LNCAP (cell line): ENCODE measurements around the gene GPRASP3.

Experiments
- CTCF ChIP-seq: fragments of 450-650 bp; IDR thresholded peaks from 2 replicates; pipeline ENCODE4 v1.5.1; 2017; ENCODE audit warnings: mild to moderate bottlenecking

Gene GPRASP3

GRCh38 chrX:102711872-102712215 lies 8.7 kb upstream of the GPRASP3 start:
- TF ChIP-seq CTCF, result no peak

DNA sequence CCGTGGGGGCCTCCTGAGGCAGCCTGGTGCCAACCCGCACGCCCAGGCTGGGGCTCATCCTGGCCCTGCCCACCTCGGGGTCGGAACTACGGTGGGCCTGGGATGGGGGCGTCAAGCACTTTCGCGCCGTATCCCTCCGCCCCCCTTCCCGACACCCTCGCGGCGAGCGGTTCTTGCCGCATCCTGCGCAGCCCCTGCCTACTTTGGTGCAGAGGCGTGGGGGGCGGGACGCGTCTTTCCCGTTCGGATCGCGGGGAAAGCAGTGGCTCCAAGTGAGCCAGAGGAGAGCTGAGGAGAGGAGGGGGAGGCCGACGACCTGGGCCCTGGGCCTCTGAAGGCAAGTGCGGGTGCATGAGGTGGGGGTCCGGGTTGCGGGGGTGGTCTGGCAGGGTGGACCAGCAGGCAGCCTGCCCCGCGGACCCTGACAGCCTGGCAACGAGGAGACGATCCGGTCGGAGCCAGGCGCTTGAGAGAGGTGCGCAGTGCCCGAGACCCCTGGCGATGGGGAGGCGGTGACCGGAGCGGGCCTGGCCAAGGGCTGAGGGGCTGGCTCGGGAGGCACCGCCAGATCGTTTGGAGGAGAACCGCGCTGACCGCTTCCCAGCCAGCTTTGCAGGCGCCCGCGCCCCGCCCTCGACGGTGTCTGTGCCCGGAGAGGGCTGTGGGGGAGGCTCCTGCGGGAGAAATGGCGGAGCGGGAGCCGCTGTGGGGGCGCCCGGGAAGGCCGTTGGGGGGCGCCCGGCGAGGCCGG lies 8.2 kb upstream of the GPRASP3 start, which contains the start of gene GPRASP2:
GPRASP2 (plus strand) TSS at position 233 of the 751 bp plus-strand sequence. CDS start 2,422 bp downstream, outside the sequence.
- TF ChIP-seq CTCF, result no peak

DNA sequence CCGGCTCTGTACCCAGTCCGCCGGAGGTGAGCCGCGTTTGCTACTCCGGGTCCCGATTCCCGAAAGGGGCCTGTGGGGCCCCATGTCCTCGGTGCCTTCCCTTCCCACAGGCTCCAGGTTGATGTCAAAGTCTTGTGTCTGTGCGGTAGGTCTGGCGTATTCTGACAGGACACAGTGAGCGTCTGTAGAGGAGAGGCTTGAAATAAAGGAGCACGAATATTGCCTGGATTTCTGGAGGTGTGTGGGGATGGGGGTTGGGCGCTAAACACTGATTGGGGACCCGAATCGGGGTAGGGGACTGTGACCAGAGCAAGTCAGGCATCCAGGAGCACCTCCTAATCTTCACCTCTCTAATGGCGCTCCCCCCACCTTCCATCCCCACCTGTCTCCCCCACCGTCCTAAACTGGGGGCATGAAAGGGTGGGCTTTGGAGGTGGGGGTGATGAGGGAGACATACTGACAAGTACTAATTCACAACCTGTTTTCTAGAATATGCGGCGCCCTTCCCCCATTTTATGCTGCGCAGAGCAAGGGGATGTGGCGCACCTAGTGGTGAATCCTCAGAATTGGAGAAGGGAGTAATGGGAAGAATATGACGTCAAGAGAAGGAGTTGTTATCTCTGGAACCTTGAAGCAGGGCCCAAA lies 7.4 kb upstream of the GPRASP3 start:
- TF ChIP-seq CTCF, result peak; percentile 54

DNA sequence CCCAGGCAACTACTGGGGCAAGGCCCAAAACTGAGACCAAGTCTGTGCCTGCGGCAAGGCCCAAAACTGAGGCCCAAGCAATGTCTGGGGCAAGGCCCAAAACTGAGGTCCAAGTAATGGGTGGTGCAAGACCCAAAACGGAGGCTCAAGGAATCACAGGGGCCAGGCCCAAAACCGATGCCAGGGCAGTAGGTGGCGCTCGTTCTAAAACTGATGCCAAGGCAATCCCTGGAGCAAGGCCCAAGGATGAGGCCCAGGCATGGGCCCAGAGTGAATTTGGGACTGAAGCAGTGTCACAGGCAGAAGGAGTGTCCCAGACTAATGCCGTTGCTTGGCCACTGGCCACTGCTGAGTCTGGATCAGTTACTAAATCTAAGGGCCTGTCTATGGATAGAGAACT lies 5.5 kb upstream of the GPRASP3 start:
- peak; percentile 24; the same call in 1 of the 2 replicates for TF ChIP-seq CTCF

DNA sequence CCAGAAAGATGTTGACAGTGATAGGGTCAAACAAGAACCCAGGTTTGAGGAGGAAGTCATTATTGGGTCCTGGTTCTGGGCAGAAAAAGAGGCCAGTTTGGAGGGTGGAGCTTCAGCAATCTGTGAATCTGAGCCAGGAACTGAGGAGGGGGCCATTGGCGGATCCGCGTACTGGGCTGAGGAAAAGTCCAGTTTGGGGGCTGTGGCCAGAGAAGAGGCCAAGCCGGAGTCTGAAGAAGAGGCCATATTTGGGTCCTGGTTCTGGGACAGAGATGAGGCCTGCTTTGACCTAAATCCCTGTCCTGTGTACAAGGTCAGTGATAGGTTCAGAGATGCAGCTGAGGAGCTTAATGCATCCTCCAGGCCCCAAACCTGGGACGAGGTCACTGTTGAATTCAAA lies 4.6 kb upstream of the GPRASP3 start:
- TF ChIP-seq CTCF, result no peak

DNA sequence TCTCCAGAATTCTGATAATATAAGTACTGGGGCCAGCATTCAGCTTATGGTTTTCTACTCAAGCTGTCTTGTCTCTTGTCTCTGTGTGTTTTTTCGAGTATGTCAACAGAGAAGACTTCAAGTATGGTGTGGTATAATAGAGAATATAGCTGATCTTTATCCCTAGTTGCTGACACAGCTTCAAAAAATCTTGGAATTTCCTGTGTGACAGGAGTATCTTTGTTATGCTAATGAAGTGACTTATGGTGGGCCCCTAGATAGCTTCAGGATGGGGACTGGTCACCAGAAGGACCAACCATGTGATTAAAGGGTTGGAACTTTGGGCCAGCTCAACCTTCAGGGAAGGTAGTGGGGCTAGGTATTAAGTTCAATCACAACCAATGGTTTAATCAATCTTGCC lies 2.9 kb downstream of the GPRASP3 start:
- no peak for TF ChIP-seq CTCF

DNA sequence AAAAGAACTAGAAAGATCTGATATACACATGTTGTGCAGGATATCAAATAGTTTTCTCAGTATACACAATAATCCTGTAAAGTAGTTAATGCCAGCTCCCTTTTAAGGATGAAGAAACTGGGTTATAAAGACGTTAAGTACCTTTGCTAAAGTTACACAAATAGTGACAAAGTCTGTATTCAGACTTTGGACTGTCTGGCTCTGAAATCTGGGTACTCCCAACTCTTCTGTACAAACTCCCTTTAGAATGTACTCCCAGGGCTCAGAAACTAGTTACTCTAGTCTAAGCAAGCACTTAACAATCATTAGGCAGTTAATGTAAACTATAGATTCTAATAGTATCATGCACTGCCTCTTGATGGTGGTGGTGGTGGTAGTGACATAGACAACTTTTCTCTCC lies 7.2 kb downstream of the GPRASP3 start:
- TF ChIP-seq CTCF, result no peak
